HEK293 (cell line): ENCODE data around the gene FRYL.
"Not testable (repeated sequence)": the region's sequence is repeated elsewhere in the genome, so short reads cannot be mapped to it uniquely, and the experiment has no call there.

Experiments
- CTCF ChIA-PET: fragments of 350-600 bp; formaldehyde crosslinking; extraction: SDS; loops from one replicate; lab custom pipeline; 2021; ENCODE audit warnings: antibody characterized with exemption; lab: Yijun Ruan, JAX
- POLR2A ChIA-PET: fragments of 300-600 bp; formaldehyde crosslinking; extraction: SDS; loops from one replicate; lab custom pipeline; 2020; ENCODE audit warnings: antibody characterized with exemption, inconsistent platforms; lab: Yijun Ruan, JAX
- H3K27ac ChIP-seq: fragments of 200-500 bp; sonication (Bioruptor generic); 2 replicates; pipeline ENCODE4 v1.5.1; 2014; ENCODE audit warnings: low read depth, low read length, control low read depth, inconsistent platforms; ENCODE audit errors: extremely low read depth
- H3K36me3 ChIP-seq, 2 experiments: fragments of 200-500 bp in 1 of 2; sonication (Bioruptor generic) in 1 of 2; 1 replicate in 1 of 2; 2 replicates in 1 of 2; pipeline ENCODE4 v1.5.1; 2014 to 2017; ENCODE audit warnings: inconsistent platforms in 2 of 2, low read length in 2 of 2; ENCODE audit not compliant: control insufficient read depth in 2 of 2, insufficient read depth in 1 of 2
- H3K4me1 ChIP-seq: fragments of 200-500 bp; sonication (Bioruptor generic); 2 replicates; pipeline ENCODE4 v1.5.1; 2014; ENCODE audit warnings: mild to moderate bottlenecking, low read length, inconsistent platforms; ENCODE audit not compliant: control insufficient read depth, insufficient read depth
- H3K4me3 ChIP-seq: 2 replicates; pipeline ENCODE4 v1.5.1; 2011; ENCODE audit warnings: low read depth, mild to moderate bottlenecking, control low read depth, low read length, moderate library complexity
- H3K9me3 ChIP-seq: fragments of 200-500 bp; sonication (Bioruptor generic); 2 replicates; pipeline ENCODE4 v1.5.1; 2014; ENCODE audit warnings: low read depth, low read length, inconsistent platforms; ENCODE audit not compliant: control insufficient read depth, insufficient read depth
- BCL11B ChIP-seq: fragments of 450-650 bp; formaldehyde crosslinking; IDR thresholded peaks from 2 replicates; pipeline ENCODE4 v1.5.1; 2016; ENCODE audit warnings: low read depth, missing biosample characterization, missing genetic modification characterization
- FEZF1 ChIP-seq: fragments of 450-650 bp; formaldehyde crosslinking; IDR thresholded peaks from 2 replicates; pipeline ENCODE4 v1.5.1; 2016; ENCODE audit warnings: missing biosample characterization, missing genetic modification characterization
- GFI1B ChIP-seq: fragments of 450-650 bp; formaldehyde crosslinking; IDR thresholded peaks from 2 replicates; pipeline ENCODE4 v1.5.1; 2016; ENCODE audit warnings: missing biosample characterization, missing genetic modification characterization
- GLI2 ChIP-seq: fragments of 450-650 bp; formaldehyde crosslinking; IDR thresholded peaks from 2 replicates; pipeline ENCODE4; 2017; ENCODE audit warnings: missing biosample characterization, missing genetic modification characterization, low read depth, borderline replicate concordance
- OVOL3 ChIP-seq: fragments of 450-650 bp; formaldehyde crosslinking; IDR thresholded peaks from 2 replicates; pipeline ENCODE4 v1.5.1; 2016; ENCODE audit warnings: missing biosample characterization, missing genetic modification characterization
- SCRT1 ChIP-seq: fragments of 450-650 bp; formaldehyde crosslinking; IDR thresholded peaks from 2 replicates; pipeline ENCODE4 v1.5.1; 2016; ENCODE audit warnings: missing biosample characterization, missing genetic modification characterization, borderline replicate concordance
- TRIM28 ChIP-seq: IDR thresholded peaks from 2 replicates; pipeline ENCODE4 v1.6.1; 2011; ENCODE audit warnings: low read length, control low read depth, borderline replicate concordance
- YY1 ChIP-seq: fragments of 450-650 bp; formaldehyde crosslinking; IDR thresholded peaks from 2 replicates; pipeline ENCODE4 v1.5.1; 2018; ENCODE audit warnings: missing biosample characterization, missing genetic modification characterization
- YY2 ChIP-seq: fragments of 450-650 bp; formaldehyde crosslinking; IDR thresholded peaks from 2 replicates; pipeline ENCODE4 v1.5.1; 2016; ENCODE audit warnings: missing biosample characterization, missing genetic modification characterization
- ZBTB21 ChIP-seq: fragments of 450-650 bp; formaldehyde crosslinking; IDR thresholded peaks from 2 replicates; pipeline ENCODE4 v1.5.1; 2017; ENCODE audit warnings: missing biosample characterization, missing genetic modification characterization
- ZBTB48 ChIP-seq: fragments of 450-650 bp; formaldehyde crosslinking; IDR thresholded peaks from 2 replicates; pipeline ENCODE4 v1.5.1; 2016; ENCODE audit warnings: missing biosample characterization, missing genetic modification characterization
- ZNF19 ChIP-seq: fragments of 450-650 bp; formaldehyde crosslinking; IDR thresholded peaks from 2 replicates; pipeline ENCODE4; 2016; ENCODE audit warnings: missing biosample characterization, missing genetic modification characterization, low read depth
- ZNF280C ChIP-seq: fragments of 450-650 bp; formaldehyde crosslinking; IDR thresholded peaks from 2 replicates; pipeline ENCODE4 v1.5.1; 2016; ENCODE audit warnings: missing biosample characterization, missing genetic modification characterization
- ZNF324 ChIP-seq: fragments of 450-650 bp; formaldehyde crosslinking; IDR thresholded peaks from 2 replicates; pipeline ENCODE4 v1.5.1; 2016; ENCODE audit warnings: missing biosample characterization, missing genetic modification characterization
- ZNF391 ChIP-seq: fragments of 450-650 bp; formaldehyde crosslinking; IDR thresholded peaks from 2 replicates; pipeline ENCODE4 v1.5.1; 2016; ENCODE audit warnings: low read depth, missing biosample characterization, missing genetic modification characterization, borderline replicate concordance
- ZNF518A ChIP-seq: fragments of 450-650 bp; formaldehyde crosslinking; conservative IDR thresholded peaks from 2 replicates; pipeline ENCODE4 v1.5.1; 2016; ENCODE audit warnings: low read depth, missing biosample characterization, missing genetic modification characterization
- ZNF530 ChIP-seq: fragments of 450-650 bp; formaldehyde crosslinking; IDR thresholded peaks from 2 replicates; pipeline ENCODE4 v1.5.1; 2016; ENCODE audit warnings: low read depth, missing biosample characterization, missing genetic modification characterization
- ZNF585B ChIP-seq: fragments of 450-650 bp; formaldehyde crosslinking; IDR thresholded peaks from 2 replicates; pipeline ENCODE4 v1.5.1; 2016; ENCODE audit warnings: missing biosample characterization, missing genetic modification characterization
- ZNF610 ChIP-seq: fragments of 450-650 bp; formaldehyde crosslinking; IDR thresholded peaks from 2 replicates; pipeline ENCODE4 v1.5.1; 2016; ENCODE audit warnings: missing biosample characterization, missing genetic modification characterization, borderline replicate concordance
- ZNF621 ChIP-seq: fragments of 450-650 bp; formaldehyde crosslinking; IDR thresholded peaks from 2 replicates; pipeline ENCODE4 v1.5.1; 2017; ENCODE audit warnings: missing biosample characterization, missing genetic modification characterization
- ZNF624 ChIP-seq: fragments of 450-650 bp; formaldehyde crosslinking; IDR thresholded peaks from 2 replicates; pipeline ENCODE4 v1.5.1; 2017; ENCODE audit warnings: missing biosample characterization, missing genetic modification characterization
- ZNF843 ChIP-seq: fragments of 450-650 bp; formaldehyde crosslinking; IDR thresholded peaks from 2 replicates; pipeline ENCODE4 v1.5.1; 2016; ENCODE audit warnings: missing biosample characterization, missing genetic modification characterization

The FRYL gene

GRCh38 chr4:48461000-48461399 is 319.1 kb downstream of the FRYL start (continued):
- TF ChIP-seq ZNF280C (no peak), ZNF610 (tag by site-specific recombination) (no peak), SCRT1 (tag by site-specific recombination) (no peak), OVOL3 (tag by site-specific recombination) (no peak), GLI2 (tag by site-specific recombination) (no peak), ZNF624 (tag by site-specific recombination) (no peak), FEZF1 (tag by site-specific recombination) (no peak), BCL11B (tag by site-specific recombination) (no peak), ZBTB21 (tag by site-specific recombination) (no peak), ZNF843 (no peak), GFI1B (tag by site-specific recombination) (no peak), ZNF621 (tag by site-specific recombination) (no peak), ZNF518A (tag by site-specific recombination) (no peak), ZNF585B (tag by site-specific recombination) (no peak)

- no peaks in the 10 kb centered on the region for H3K36me3 ChIP-seq
- CTCF ChIA-PET: no interaction called here
- no peaks in the 10 kb centered on the region for H3K9me3 ChIP-seq
- no peaks in the 10 kb centered on the region for H3K4me1 ChIP-seq
- no peak overlapping the region for H3K27ac ChIP-seq
- no peak overlapping the region for H3K4me3 ChIP-seq
- POLR2A ChIA-PET: no interaction called here
- TF ChIP-seq ZNF530 (no peak), ZNF19 (tag by site-specific recombination) (no peak), ZNF391 (tag by site-specific recombination) (no peak), YY2 (tag by site-specific recombination) (no peak), YY1 (tag by site-specific recombination) (no peak), TRIM28 (no peak), ZBTB48 (tag by site-specific recombination) (no peak), ZNF324 (tag by site-specific recombination) (no peak)
Observed at GRCh38 chr4:48454591-48454990, 325.5 kb downstream of the FRYL start.

- H3K4me1 ChIP-seq, H3K4me3 ChIP-seq, H3K9me3 ChIP-seq, CTCF ChIA-PET, H3K36me3 ChIP-seq, POLR2A ChIA-PET, H3K27ac ChIP-seq: not testable (repeated sequence)
Observed at GRCh38 chr4:48451656-48452055, 328.4 kb downstream of the FRYL start.
